Nephron (organoid): Measurements from ENCODE around the gene DCPS.
A peak's percentile ranks its signal among the peaks of the same experiment; 100 is the strongest.
"Not testable (repeated sequence)": the region's sequence is repeated elsewhere in the genome, so short reads cannot be mapped to it uniquely, and the experiment has no call there.

ENCODE experiments used
- H3K27ac Mint-ChIP-seq, 3 experiments: 2 replicates each; pipeline ENCODE4 v1.8.0; 2020; ENCODE audit warnings: mixed read lengths in 3 of 3, mild to moderate bottlenecking in 2 of 3, moderate library complexity in 1 of 3
- H3K27me3 Mint-ChIP-seq: 2 replicates; pipeline ENCODE4 v1.8.0; 2021; ENCODE audit warnings: low read depth, mild to moderate bottlenecking, moderate library complexity, mixed read lengths
- H3K36me3 Mint-ChIP-seq: 2 replicates; pipeline ENCODE4 v1.8.0; 2020; ENCODE audit warnings: low read depth, mixed read lengths
- H3K4me1 Mint-ChIP-seq: 2 replicates; pipeline ENCODE4 v1.8.0; 2020; ENCODE audit warnings: mixed read lengths
- H3K4me3 Mint-ChIP-seq, 3 experiments: 2 replicates each; pipeline ENCODE4 v1.8.0; 2020; ENCODE audit warnings: mild to moderate bottlenecking in 3 of 3, mixed read lengths in 3 of 3, moderate library complexity in 2 of 3
- H3K9me3 Mint-ChIP-seq: 2 replicates; pipeline ENCODE4 v1.8.0; 2020; ENCODE audit warnings: mixed read lengths
- TF ChIP-seq, protein P1 (sequence below), 3 experiments: fragments of 200-600 bp; sonication (generic); IDR thresholded peaks; one replicate each; pipeline ENCODE4 v1.5.0; 2021; ENCODE audit warnings: antibody characterized with exemption in 3 of 3; ENCODE audit not compliant: unreplicated experiment in 3 of 3

The DCPS gene, protein sequence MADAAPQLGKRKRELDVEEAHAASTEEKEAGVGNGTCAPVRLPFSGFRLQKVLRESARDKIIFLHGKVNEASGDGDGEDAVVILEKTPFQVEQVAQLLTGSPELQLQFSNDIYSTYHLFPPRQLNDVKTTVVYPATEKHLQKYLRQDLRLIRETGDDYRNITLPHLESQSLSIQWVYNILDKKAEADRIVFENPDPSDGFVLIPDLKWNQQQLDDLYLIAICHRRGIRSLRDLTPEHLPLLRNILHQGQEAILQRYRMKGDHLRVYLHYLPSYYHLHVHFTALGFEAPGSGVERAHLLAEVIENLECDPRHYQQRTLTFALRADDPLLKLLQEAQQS

DNA sequence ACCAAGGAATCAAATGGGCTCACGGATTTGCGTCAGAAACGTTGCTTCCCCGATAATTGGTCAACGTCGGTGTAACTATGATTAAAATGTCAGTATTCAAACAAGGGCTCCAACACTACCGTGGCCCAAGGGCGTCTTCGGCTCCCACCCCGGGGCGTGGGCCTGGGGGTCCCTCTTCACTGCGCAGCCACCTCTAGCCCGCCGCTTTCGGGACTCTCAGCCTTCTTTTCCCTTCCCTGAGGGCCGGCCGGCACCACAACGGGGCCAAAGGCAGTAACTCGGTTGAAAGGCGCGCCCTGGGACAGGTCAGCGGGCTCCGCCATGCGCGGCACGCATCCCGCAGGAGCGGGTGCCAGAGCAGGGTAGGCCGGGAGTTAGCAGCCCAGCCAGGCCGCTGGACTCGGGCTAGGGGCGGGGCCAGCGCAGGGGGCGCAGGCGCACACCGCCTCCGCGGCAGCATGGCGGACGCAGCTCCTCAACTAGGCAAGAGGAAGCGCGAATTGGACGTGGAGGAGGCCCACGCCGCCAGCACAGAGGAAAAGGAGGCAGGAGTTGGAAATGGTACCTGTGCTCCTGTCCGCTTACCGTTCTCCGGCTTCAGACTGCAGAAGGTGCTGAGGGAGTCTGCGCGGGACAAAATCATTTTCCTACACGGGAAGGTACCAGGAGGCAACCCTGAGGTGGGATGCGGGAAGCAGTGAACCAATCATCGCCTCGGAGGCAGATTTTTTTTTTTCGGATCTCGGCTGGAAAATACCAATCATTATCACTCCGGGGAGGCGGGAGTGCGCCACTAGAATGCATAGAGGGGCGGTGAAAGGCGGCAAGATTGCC, at the start of gene DCPS:
TSS of gene DCPS (plus strand) at position 438 of the 834 bp plus-strand sequence. CDS start at position 459, 21 bp downstream.
- TF ChIP-seq, protein P1, sequence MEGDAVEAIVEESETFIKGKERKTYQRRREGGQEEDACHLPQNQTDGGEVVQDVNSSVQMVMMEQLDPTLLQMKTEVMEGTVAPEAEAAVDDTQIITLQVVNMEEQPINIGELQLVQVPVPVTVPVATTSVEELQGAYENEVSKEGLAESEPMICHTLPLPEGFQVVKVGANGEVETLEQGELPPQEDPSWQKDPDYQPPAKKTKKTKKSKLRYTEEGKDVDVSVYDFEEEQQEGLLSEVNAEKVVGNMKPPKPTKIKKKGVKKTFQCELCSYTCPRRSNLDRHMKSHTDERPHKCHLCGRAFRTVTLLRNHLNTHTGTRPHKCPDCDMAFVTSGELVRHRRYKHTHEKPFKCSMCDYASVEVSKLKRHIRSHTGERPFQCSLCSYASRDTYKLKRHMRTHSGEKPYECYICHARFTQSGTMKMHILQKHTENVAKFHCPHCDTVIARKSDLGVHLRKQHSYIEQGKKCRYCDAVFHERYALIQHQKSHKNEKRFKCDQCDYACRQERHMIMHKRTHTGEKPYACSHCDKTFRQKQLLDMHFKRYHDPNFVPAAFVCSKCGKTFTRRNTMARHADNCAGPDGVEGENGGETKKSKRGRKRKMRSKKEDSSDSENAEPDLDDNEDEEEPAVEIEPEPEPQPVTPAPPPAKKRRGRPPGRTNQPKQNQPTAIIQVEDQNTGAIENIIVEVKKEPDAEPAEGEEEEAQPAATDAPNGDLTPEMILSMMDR (IDR thresholded peaks at IDR 0.05; ENCODE audit: unreplicated experiment in 3 of 3): no peak
- H3K9me3 Mint-ChIP-seq: no peaks in the 10 kb centered on the region
- H3K4me1 Mint-ChIP-seq: peaks cover 28% of the 10 kb centered on the region
- H3K27ac Mint-ChIP-seq: peak within 1 kb of the TSS; percentile 86 to 88 (median 87)
- peaks cover 28% of the 10 kb centered on the region for H3K36me3 Mint-ChIP-seq
- H3K27me3 Mint-ChIP-seq: peaks cover 3% of the 10 kb centered on the region
- peak within 1 kb of the TSS; percentile 83 to 91 (median 91) for H3K4me3 Mint-ChIP-seq

DNA sequence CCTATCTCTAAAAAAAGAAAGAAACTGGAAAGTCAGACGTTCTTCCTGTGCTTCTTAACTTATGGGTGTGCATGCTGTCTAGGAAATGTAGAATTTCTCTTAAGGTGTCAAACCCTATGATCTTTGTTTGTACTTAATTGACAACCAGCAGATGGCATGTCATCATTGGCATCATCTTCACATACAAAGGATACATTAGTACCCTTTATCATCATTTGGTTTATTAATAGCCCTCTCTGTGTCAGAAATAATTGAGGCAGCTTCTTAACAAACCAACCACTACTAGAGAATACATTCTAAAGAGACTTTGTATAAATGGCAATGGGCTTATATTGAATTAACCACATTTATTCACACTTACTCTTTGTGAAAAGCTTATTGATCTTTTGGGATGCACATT, 49.0 kb upstream of the DCPS start:
- Mint-ChIP-seq H3K4me1 (no peaks in the 10 kb centered on the region), H3K27me3 (no peaks in the 10 kb centered on the region), H3K36me3 (peaks cover 49% of the 10 kb centered on the region), H3K4me3 (no peak overlapping the region), H3K9me3 (no peaks in the 10 kb centered on the region), H3K27ac (no peak overlapping the region)
- TF ChIP-seq, protein P1 (IDR thresholded peaks at IDR 0.05; ENCODE audit: unreplicated experiment in 3 of 3): no peak

DNA sequence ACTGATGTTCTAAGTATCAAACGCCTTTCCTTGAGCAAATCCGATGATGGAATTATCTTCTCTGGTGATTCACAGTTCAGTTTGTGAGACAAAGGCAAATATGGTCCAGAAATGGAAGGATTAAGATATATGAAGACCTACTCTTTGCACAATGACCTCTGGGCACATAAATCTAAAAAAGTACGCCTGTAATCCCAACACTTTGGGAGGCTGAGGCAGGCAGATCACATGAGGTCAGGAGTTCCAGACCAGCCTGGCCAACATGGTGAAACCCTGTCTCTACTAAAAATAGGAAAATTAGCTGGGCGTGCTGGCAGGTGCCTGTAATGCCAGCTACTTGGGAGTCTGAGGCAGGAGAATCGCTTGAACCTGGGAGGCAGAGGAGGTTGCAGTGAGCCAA, 48.4 kb upstream of the DCPS start:
- H3K36me3 Mint-ChIP-seq: peaks cover 48% of the 10 kb centered on the region
- not testable (repeated sequence) for H3K27me3 Mint-ChIP-seq, H3K4me1 Mint-ChIP-seq, H3K9me3 Mint-ChIP-seq, H3K27ac Mint-ChIP-seq, H3K4me3 Mint-ChIP-seq

DNA sequence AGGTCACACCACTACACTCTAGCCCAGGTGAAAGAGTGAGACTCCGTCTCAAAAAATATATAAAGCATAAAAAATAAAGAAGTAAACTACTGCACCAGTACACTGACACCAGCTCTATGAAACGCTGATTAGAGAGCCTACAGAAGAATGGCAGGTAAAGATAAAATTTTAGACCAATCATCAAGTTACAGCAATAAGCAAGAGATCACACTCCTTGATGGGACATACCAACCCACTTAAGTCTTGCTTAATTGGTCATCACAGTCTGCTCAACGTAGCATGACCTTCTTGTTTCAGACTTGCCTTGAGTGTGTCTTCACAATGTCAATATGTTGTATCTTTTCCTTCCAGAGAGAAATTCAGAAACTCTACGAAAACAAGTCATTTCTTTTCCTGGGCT, 47.6 kb upstream of the DCPS start:
- TF ChIP-seq, protein P1 (IDR thresholded peaks at IDR 0.05; ENCODE audit: unreplicated experiment in 3 of 3): no peak
- peaks cover 51% of the 10 kb centered on the region for H3K36me3 Mint-ChIP-seq
- H3K27ac Mint-ChIP-seq: no peak overlapping the region
- H3K27me3 Mint-ChIP-seq: no peaks in the 10 kb centered on the region
- H3K4me1 Mint-ChIP-seq: no peaks in the 10 kb centered on the region
- no peaks in the 10 kb centered on the region for H3K9me3 Mint-ChIP-seq
- no peak overlapping the region for H3K4me3 Mint-ChIP-seq

DNA sequence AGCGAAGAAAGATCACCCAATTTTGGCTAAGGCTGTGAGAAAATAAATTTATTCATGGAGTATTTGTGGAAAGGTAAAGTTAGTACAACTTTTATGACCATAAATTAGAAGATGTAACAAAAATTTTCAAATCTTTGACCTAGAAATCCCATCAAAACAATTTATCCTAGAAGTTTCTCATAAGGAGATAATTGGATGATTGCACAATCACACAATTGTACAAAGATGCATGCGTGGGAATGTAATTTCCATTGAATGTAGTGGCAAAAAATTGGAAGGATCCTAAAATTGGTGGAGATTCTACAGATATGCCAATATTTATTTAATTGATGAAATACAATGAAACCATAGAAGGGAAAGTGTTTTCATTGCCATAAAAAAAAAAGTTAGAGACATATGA, 46.7 kb upstream of the DCPS start:
- TF ChIP-seq, protein P1 (IDR thresholded peaks at IDR 0.05; ENCODE audit: unreplicated experiment in 3 of 3): no peak
- H3K4me1 Mint-ChIP-seq: no peaks in the 10 kb centered on the region
- H3K4me3 Mint-ChIP-seq: no peak overlapping the region
- no peak overlapping the region for H3K27ac Mint-ChIP-seq
- peaks cover 52% of the 10 kb centered on the region for H3K36me3 Mint-ChIP-seq
- no peaks in the 10 kb centered on the region for H3K27me3 Mint-ChIP-seq
- H3K9me3 Mint-ChIP-seq: no peaks in the 10 kb centered on the region

DNA sequence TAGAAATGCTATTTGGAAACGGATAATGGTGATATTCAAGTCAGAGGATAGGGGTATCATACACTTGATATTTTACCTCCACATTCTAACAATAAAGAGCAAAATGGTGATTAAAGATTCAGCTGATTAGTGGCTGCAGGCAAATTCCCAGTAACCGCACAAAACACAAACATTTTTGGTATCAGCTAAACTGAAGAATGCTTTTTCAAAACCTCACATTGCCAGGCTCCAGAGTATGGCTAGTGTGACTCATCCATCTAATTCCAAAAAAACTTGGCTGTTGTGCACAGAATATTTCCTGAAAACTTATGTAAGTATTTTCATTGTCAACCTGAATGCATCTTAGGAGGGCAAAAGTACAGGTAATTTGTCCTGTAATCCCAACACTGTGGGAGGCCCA, 46.1 kb upstream of the DCPS start:
- no peaks in the 10 kb centered on the region for H3K4me1 Mint-ChIP-seq
- H3K27ac Mint-ChIP-seq: no peak overlapping the region
- TF ChIP-seq, protein P1 (IDR thresholded peaks at IDR 0.05; ENCODE audit: unreplicated experiment in 3 of 3): no peak
- H3K36me3 Mint-ChIP-seq: peaks cover 56% of the 10 kb centered on the region
- no peak overlapping the region for H3K4me3 Mint-ChIP-seq
- H3K27me3 Mint-ChIP-seq: no peaks in the 10 kb centered on the region
- H3K9me3 Mint-ChIP-seq: no peaks in the 10 kb centered on the region
